K562 (cell line): Measurements from ENCODE around the gene MADCAM1. TPM values are rescaled to one million over a fixed set of nuclear protein-coding genes. Genes with fewer than 3 reads are reported as not detected.
A peak's percentile ranks its signal among the peaks of the same experiment; 100 is the strongest.

ENCODE experiments used
- ARID1B ChIP-seq: fragments of 450-650 bp; IDR thresholded peaks from 2 replicates; pipeline ENCODE4 v1.6.1; 2016; ENCODE audit warnings: antibody characterized with exemption, mild to moderate bottlenecking, inconsistent platforms
- ARID4B ChIP-seq: sonication (generic); formaldehyde crosslinking; IDR thresholded peaks from 2 replicates; pipeline ENCODE4 v1.8.0; 2022; ENCODE audit warnings: mild to moderate bottlenecking, missing genetic modification reagents
- ATF1 ChIP-seq, 2 experiments: fragments of 450-650 bp in 1 of 2; IDR thresholded peaks; 2 replicates each; pipeline ENCODE4 v1.6.1; 2016; ENCODE audit warnings: missing compliant biosample characterization in 1 of 2, missing genetic modification characterization in 1 of 2
- BCOR ChIP-seq: fragments of 450-650 bp; IDR thresholded peaks from 2 replicates; pipeline ENCODE4 v1.6.1; 2016
- E2F6 ChIP-seq, 2 experiments: IDR thresholded peaks; 2 replicates each; pipeline ENCODE4 v1.6.1; 2011; ENCODE audit warnings: borderline replicate concordance in 1 of 2, control low read depth in 1 of 2, low read depth in 1 of 2, low read length in 1 of 2, mild to moderate bottlenecking in 1 of 2, mixed read lengths in 1 of 2, moderate library complexity in 1 of 2; ENCODE audit not compliant: insufficient read depth in 1 of 2, insufficient read length in 1 of 2, poor library complexity in 1 of 2, severe bottlenecking in 1 of 2; ENCODE audit errors: extremely low read depth in 1 of 2
- ETV1 ChIP-seq: fragments of 450-650 bp; conservative IDR thresholded peaks from 2 replicates; pipeline ENCODE4 v1.6.1; 2016; ENCODE audit warnings: missing genetic modification characterization, control low read depth, low read depth, missing compliant biosample characterization
- ETV5 ChIP-seq: sonication (generic); formaldehyde crosslinking; IDR thresholded peaks from 2 replicates; pipeline ENCODE4 v1.4.0; 2020; ENCODE audit warnings: low read depth, mild to moderate bottlenecking, missing genetic modification reagents
- FOXK2 ChIP-seq, 2 experiments: fragments of 450-650 bp; IDR thresholded peaks in 1 of 2; conservative IDR thresholded peaks in 1 of 2; 2 replicates each; pipeline ENCODE4 v1.6.1; 2016; ENCODE audit warnings: low read depth in 2 of 2, mild to moderate bottlenecking in 1 of 2
- GABPA ChIP-seq: fragments of 200-800 bp; sonication (Bioruptor generic); conservative IDR thresholded peaks from 2 replicates; pipeline ENCODE4 v1.6.1; 2016; ENCODE audit warnings: low read depth, missing genetic modification characterization, missing compliant biosample characterization
- HDAC1 ChIP-seq, 2 experiments: fragments of 450-650 bp; IDR thresholded peaks; 2 replicates each; pipeline ENCODE4 v1.6.1; 2016 to 2017; ENCODE audit warnings: inconsistent platforms in 1 of 2, mild to moderate bottlenecking in 1 of 2, moderate library complexity in 1 of 2
- MAZ ChIP-seq, 2 experiments: fragments of 450-650 bp in 1 of 2; sonication (generic) in 1 of 2; formaldehyde crosslinking; IDR thresholded peaks in 1 of 2; conservative IDR thresholded peaks in 1 of 2; 2 replicates each; pipeline versions ENCODE4 v1.4.0 to v1.5.0; 2020; ENCODE audit warnings: mild to moderate bottlenecking in 1 of 2, missing genetic modification reagents in 1 of 2
- NR2C2 ChIP-seq, 2 experiments: fragments of 200-800 bp in 1 of 2; sonication (Bioruptor generic) in 1 of 2; sonication (generic) in 1 of 2; formaldehyde crosslinking in 1 of 2; IDR thresholded peaks; 2 replicates each; pipeline versions ENCODE4 v1.6.1 to v1.8.0; 2016 to 2022; ENCODE audit warnings: mild to moderate bottlenecking in 1 of 2, missing compliant biosample characterization in 1 of 2, missing genetic modification characterization in 1 of 2, missing genetic modification reagents in 1 of 2
- PRDM10 ChIP-seq: fragments of 450-650 bp; IDR thresholded peaks from 2 replicates; pipeline ENCODE4 v1.6.1; 2018; ENCODE audit not compliant: partially characterized antibody
- STAT5A ChIP-seq: IDR thresholded peaks from 2 replicates; pipeline ENCODE4 v1.6.1; 2012; ENCODE audit warnings: low read length, inconsistent platforms, borderline replicate concordance
- polyA plus RNA-seq, 8 experiments: library from polyadenylated mRNA; depleted of rRNA in 4 of 8; stranded (reverse) in 5 of 8; unstranded in 3 of 8; fragments of >200 nt; fragmentation: Nextera tagmentation in 2 of 8; fragmentation: Illumina TruSeq in 1 of 8; extraction: Ambion mirVana in 2 of 8; extraction: Trizol in 1 of 8; gene quantifications; 2 replicates each; pipeline versions ENCODE4 v1.2.1 to v1.2.3, GENCODE V29; 2011 to 2014; ENCODE audit warnings: inconsistent platforms in 1 of 8, missing spikeins in 1 of 8
- total RNA-seq, 7 experiments: library from RNA; depleted of rRNA in 6 of 7; stranded (reverse); fragments of >200 nt in 6 of 7; fragmentation: Illumina TruSeq in 2 of 7; extraction: Trizol in 2 of 7; gene quantifications; 2 replicates each; pipeline versions ENCODE4 v1.2.1 to v1.2.3, GENCODE V29; 2011 to 2021; ENCODE audit warnings: low replicate concordance in 1 of 7

Gene MADCAM1
- total and polyA plus RNA-seq, 9 of the 15 experiments (the other 6 are each of a cell fraction or from before 2014, with no cell fraction given): 0.09 to 0.36 (median 0.09) TPM; not detected in 6

GRCh38 chr19:532561-533363 is 36.5 kb downstream of the MADCAM1 start (continued):
- no peak; the same call in 1 of the 2 replicates for TF ChIP-seq NR2C2 (CRISPR knock-in tag; IDR thresholded peaks at IDR 0.05)
- TF ChIP-seq NR2C2 (tag; IDR thresholded peaks at IDR 0.05): peak; percentile 81
- peak; percentile 43 to 80; a peak in 3 of 4 replicates for TF ChIP-seq FOXK2 (conservative IDR thresholded peaks at IDR 0.05 in 1 of 2, IDR thresholded peaks at IDR 0.05 in 1 of 2; ENCODE audit: low read depth in 2 of 2)
- TF ChIP-seq STAT5A: no peak
- peak; percentile 59; the same call in 1 of the 2 replicates for TF ChIP-seq ETV5 (CRISPR knock-in tag)
- TF ChIP-seq ATF1 (CRISPR knock-in tag; IDR thresholded peaks at IDR 0.05): no peak
- peak; percentile 73 for TF ChIP-seq ATF1 (tag; IDR thresholded peaks at IDR 0.05)
- peak; percentile 63 for TF ChIP-seq ARID4B
- TF ChIP-seq E2F6 (IDR thresholded peaks at IDR 0.05; ENCODE audit: borderline replicate concordance in 1 of 2, extremely low read depth in 1 of 2, insufficient read depth in 1 of 2, insufficient read length in 1 of 2, low read depth in 1 of 2, low read length in 1 of 2, poor library complexity in 1 of 2, severe bottlenecking in 1 of 2): peak in 1 of 2 experiments; percentile 55
- TF ChIP-seq PRDM10: peak; percentile 30
- peak; percentile 58 for TF ChIP-seq ETV1 (tag)
- TF ChIP-seq MAZ (CRISPR knock-in tag; conservative IDR thresholded peaks at IDR 0.05 in 1 of 2, IDR thresholded peaks at IDR 0.05 in 1 of 2): peak; percentile 35 to 53; a peak in 1 of 4 replicates
- TF ChIP-seq GABPA (tag): peak; percentile 79
- TF ChIP-seq BCOR: peak; percentile 32; the same call in 1 of the 2 replicates
- TF ChIP-seq HDAC1 (IDR thresholded peaks at IDR 0.05): peak in 1 of 2 experiments; percentile 52; a peak in 1 of 4 replicates
- peak; percentile 57 for TF ChIP-seq ARID1B
